Measurements from ENCODE around the gene INPP5A. TPM values are rescaled to one million over a fixed set of nuclear protein-coding genes. Genes with fewer than 3 reads are reported as not detected.

INPP5A gene
- total RNA-seq, 1 donor from 2014 or later = 41.0 TPM

DNA sequence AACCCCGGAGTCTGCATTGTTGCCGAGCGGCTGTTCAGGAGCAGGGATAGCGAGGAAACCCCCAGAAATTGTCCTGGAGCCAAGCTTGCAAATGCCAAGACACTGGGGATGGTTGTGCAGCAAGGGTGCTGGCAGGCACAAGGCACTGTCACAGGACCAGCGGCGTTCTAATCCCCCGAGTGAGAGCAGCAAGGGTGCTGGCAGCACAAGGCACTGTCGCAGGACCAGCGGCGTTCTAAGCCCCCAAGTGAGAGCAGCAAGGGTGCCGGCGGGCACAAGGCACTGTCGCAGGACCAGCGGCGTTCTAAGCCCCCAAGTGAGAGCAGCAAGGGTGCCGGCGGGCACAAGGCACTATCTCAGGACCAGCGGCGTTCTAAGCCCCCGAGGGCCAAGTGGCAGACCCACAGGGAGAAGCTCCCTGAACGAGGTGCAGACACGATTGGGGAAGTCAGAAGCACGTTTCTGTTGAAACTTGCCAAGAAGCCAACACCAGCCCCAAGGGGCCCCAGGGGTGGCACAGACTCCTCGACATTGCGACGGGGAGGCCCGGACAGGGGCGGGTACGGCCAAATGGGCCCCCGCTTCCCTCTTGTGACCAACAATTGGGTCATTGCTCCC lies 40.4 kb upstream of the INPP5A start:
- H3K27ac Mint-ChIP-seq = no peak overlapping the region
- TF ChIP-seq, protein P1, sequence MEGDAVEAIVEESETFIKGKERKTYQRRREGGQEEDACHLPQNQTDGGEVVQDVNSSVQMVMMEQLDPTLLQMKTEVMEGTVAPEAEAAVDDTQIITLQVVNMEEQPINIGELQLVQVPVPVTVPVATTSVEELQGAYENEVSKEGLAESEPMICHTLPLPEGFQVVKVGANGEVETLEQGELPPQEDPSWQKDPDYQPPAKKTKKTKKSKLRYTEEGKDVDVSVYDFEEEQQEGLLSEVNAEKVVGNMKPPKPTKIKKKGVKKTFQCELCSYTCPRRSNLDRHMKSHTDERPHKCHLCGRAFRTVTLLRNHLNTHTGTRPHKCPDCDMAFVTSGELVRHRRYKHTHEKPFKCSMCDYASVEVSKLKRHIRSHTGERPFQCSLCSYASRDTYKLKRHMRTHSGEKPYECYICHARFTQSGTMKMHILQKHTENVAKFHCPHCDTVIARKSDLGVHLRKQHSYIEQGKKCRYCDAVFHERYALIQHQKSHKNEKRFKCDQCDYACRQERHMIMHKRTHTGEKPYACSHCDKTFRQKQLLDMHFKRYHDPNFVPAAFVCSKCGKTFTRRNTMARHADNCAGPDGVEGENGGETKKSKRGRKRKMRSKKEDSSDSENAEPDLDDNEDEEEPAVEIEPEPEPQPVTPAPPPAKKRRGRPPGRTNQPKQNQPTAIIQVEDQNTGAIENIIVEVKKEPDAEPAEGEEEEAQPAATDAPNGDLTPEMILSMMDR (IDR thresholded peaks at IDR 0.05; ENCODE audit: unreplicated experiment) = no peak
- no peaks in the 10 kb centered on the region for H3K9me3 Mint-ChIP-seq
- H3K27me3 Mint-ChIP-seq (ENCODE audit: low read depth) = no peaks in the 10 kb centered on the region
- peaks cover 27% of the 10 kb centered on the region for H3K4me1 Mint-ChIP-seq
- H3K36me3 Mint-ChIP-seq = no peaks in the 10 kb centered on the region
- H3K4me3 Mint-ChIP-seq = no peak overlapping the region
- no peak for DNase-seq (ENCODE audit: low spot score in 2 of 2, unreplicated experiment in 2 of 2)

DNA sequence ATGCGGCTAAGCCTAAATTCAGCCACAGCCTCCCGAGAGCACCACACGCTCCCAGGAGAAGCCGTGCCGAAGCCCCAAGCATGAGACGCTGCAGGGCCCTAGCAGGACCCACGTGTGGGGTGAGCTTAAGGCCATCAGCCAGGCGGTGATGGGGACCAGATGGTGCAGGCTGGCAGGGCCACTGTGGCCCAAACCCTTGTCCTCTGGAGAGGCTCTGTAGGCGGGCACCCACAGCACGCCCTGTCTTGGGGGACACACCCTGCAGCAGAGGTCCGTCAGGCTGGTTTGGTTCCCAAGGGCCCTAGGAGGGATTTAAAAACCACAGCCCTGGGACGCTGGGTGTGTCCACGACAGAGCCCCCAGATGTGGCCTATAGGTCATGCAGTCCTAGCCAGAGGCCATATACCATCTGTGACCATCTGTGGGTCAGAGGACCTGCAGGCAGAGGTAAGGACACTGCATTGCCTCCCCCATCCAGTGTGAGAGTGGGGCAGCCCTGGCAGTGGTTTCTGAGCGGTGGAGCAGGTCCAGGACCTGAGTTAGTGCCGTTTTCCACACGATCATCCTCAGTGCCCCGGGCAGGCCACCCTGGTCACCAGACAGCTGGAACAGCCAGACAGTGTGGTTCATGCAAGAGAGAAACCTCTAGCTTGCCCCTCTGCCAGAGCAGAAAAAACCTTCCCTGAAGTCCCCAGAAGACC lies 39.6 kb upstream of the INPP5A start:
- no peak for DNase-seq (ENCODE audit: low spot score in 2 of 2, unreplicated experiment in 2 of 2)
- TF ChIP-seq, protein P1 (IDR thresholded peaks at IDR 0.05; ENCODE audit: unreplicated experiment) = no peak
- H3K27me3 Mint-ChIP-seq (ENCODE audit: low read depth) = no peaks in the 10 kb centered on the region
- H3K9me3 Mint-ChIP-seq = no peaks in the 10 kb centered on the region
- H3K36me3 Mint-ChIP-seq = no peaks in the 10 kb centered on the region
- H3K27ac Mint-ChIP-seq = no peak overlapping the region
- peaks cover 20% of the 10 kb centered on the region for H3K4me1 Mint-ChIP-seq
- H3K4me3 Mint-ChIP-seq = no peak overlapping the region

DNA sequence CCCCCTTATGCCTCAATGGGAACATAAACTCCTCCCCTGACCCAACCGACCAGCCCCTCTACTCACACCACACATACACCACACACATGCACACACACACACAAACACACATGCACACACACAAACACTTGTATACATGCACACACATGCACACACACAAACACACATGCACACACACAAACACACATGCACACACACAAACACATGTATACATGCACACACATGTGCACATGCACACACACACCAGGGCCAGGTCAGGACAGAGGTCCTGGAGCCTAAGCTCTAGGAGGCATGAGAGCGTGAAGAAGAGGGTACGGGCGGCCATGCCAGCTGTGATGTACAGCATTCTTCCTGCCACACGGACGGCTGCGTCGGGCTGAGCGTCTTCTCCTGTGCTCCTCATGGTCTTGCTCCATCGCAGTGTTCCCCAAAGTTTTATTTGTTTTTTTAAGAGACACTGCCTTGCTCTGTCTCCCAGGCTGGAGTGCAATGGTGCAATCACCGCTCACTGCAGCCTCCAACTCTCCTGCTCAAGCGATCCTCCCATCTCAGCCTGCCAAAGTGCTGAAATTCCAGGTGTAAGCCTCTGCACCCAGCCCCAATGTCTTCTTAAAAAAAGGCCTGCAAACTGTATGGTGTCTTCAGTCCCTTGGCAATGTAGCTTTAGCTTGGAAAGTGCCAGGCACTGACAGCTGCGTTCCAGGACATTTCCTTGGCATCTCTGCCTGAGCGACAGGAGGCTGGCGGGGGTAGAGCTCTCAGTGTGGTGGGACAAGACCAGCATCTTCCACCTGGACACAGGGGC lies 38.8 kb upstream of the INPP5A start:
- Mint-ChIP-seq H3K27me3 (ENCODE audit: low read depth) (no peaks in the 10 kb centered on the region), H3K27ac (no peak overlapping the region), H3K36me3 (no peaks in the 10 kb centered on the region), H3K9me3 (no peaks in the 10 kb centered on the region), H3K4me3 (no peak overlapping the region), H3K4me1 (peaks cover 19% of the 10 kb centered on the region)
- TF ChIP-seq, protein P1 (IDR thresholded peaks at IDR 0.05; ENCODE audit: unreplicated experiment) = no peak
- DNase-seq (ENCODE audit: low spot score in 2 of 2, unreplicated experiment in 2 of 2) = no peak

DNA sequence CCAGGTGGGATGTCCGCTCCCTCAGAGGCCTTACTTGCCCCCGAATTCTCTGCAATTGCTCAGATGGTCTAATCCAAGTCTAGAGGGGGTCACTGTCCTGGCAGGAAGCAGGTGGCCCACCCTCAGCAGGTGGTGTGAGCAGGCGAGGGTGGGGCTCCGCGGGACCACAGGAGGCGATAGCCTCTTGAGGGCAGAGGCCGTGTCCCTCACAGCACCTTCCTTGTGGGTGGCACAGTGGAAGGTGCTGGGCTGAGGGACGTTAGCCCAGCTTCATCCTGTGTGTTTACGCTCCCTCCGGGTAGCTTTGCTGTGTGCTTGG lies 38.3 kb upstream of the INPP5A start:
- no peaks in the 10 kb centered on the region for H3K27me3 Mint-ChIP-seq (ENCODE audit: low read depth)
- TF ChIP-seq, protein P1 (IDR thresholded peaks at IDR 0.05; ENCODE audit: unreplicated experiment) = no peak
- no peak overlapping the region for H3K4me3 Mint-ChIP-seq

DNA sequence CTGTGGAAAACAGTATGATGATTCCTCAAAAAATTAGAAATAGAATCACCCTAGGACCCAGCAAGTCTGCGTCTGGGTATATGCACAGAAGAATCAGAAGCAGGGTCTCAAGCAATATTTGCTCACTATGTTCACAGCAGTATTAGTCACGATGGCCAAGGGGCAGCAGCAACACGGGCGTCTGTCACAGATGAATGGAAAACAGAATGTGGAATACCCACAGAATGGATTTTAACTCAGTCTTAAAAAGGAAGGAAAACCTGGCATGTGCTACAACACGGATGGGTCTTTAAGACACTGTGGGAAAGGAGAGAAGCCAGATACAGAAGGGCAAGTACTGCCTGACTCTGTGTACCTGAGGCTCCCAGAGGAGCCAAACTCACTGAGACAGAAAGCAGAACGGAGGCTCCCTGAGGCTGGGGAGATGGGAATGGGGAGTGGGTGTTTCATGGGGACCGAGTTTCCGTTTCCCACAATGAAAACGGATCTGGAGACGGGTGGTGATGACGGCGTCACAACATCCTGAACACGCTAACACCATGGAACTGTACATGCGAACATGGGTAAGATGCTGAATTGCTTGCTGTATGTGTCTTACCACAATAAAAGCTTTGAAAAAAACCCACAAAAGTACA lies 36.7 kb upstream of the INPP5A start:
- Mint-ChIP-seq H3K36me3 (no peaks in the 10 kb centered on the region), H3K27ac (no peak overlapping the region), H3K9me3 (no peaks in the 10 kb centered on the region), H3K4me1 (peaks cover 4% of the 10 kb centered on the region), H3K27me3 (ENCODE audit: low read depth) (no peaks in the 10 kb centered on the region), H3K4me3 (no peak overlapping the region)
- TF ChIP-seq, protein P1 (IDR thresholded peaks at IDR 0.05; ENCODE audit: unreplicated experiment) = no peak
- DNase-seq (ENCODE audit: low spot score in 2 of 2, unreplicated experiment in 2 of 2) = no peak

More for the DNA sequence above, 38.3 kb upstream of the INPP5A start:
- Mint-ChIP-seq H3K36me3 (no peaks in the 10 kb centered on the region), H3K9me3 (no peaks in the 10 kb centered on the region), H3K4me1 (peaks cover 17% of the 10 kb centered on the region), H3K27ac (no peak overlapping the region)
- DNase-seq (ENCODE audit: low spot score in 2 of 2, unreplicated experiment in 2 of 2) = no peak

All from mesothelial cell of epicardium (in vitro differentiated cells).